ENCODE results near the gene TEAD1. TPM values are rescaled to one million over a fixed set of nuclear protein-coding genes. Genes with fewer than 3 reads are reported as not detected.

The TEAD1 gene
- total RNA-seq, 1 experiment from 2014 or later, result 106 TPM

DNA sequence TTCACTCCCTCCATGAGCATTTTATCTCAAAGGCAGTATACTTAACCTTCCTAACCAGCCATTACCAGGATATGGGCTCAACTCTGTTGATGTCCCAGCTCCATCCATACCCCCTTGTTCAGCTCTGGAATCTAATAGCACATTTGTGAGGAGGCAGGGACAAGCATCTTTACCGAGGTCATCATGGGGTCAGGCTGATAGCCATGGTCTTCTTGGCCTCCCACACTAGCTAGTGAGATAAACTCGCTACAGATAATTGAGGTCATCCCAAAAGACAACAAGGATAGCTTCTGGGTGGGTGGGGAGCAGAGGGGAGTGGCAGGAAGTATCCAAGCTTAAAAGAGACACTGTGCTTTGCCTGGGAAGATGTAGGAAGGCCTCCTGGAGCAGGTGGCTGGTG, 193.3 kb downstream of the TEAD1 start:
- no peak overlapping the region for H3K27ac ChIP-seq

DNA sequence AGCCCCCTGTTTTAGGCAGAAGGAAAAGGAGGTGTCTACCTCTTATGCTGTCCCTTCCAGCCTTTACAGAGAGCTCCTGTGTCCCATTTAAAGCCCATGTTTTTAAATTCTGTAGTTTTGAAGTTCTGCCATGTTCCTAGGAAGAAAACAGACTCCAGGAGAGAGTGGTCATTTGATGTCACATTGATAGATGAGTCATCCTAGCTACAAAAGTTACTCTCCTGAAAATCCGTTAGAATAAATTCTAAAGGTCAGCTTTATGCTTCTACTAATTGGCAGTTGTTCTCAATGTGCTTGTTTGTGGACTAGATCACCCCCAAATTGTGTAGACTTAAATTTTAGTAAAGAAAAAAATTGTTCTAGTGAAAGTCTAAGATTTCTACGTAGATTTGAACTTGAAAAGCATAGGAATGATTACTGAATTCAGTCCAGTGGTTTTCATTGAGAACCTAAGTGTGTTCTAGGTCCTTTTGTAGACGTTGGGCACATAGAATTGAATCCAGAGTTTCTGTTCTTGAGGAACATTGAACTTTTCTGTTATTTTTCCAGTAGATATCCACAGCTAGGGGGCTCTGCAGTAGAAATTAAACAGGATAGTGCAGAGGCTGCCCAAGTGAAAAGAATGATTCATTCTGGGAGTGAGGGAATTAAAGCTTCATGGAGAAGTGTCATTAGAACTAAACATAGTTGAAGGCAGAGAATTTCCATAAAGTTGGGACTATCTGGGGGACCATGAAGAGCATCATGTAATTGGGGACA, 194.3 kb downstream of the TEAD1 start:
- no peaks in the 10 kb centered on the region for H3F3A ChIP-seq (ENCODE audit: insufficient read depth, low read depth)
- H3K27ac ChIP-seq, result no peak overlapping the region
- H4K20me1 ChIP-seq (ENCODE audit: insufficient read depth), result no peaks in the 10 kb centered on the region
- no peak overlapping the region for H3K4me3 ChIP-seq
- no peaks in the 10 kb centered on the region; the same call in 1 of the 2 replicates for H3K9me2 ChIP-seq (ENCODE audit: insufficient read depth)
- POLR2A ChIA-PET (ENCODE audit: unreplicated experiment), result no interaction called here
- no peak for DNase-seq
- H3K79me2 ChIP-seq (ENCODE audit: low read depth), result no peaks in the 10 kb centered on the region; the same call in 1 of the 2 replicates
- H3K4me1 ChIP-seq (replicated peaks; ENCODE audit: insufficient read depth), result no peaks in the 10 kb centered on the region
- BruUV-seq (replicated peaks), result no TSS peak
- no peak for TF ChIP-seq EZH2 (IDR thresholded peaks at IDR 0.05; ENCODE audit: low read depth)
- TF ChIP-seq, protein P1, sequence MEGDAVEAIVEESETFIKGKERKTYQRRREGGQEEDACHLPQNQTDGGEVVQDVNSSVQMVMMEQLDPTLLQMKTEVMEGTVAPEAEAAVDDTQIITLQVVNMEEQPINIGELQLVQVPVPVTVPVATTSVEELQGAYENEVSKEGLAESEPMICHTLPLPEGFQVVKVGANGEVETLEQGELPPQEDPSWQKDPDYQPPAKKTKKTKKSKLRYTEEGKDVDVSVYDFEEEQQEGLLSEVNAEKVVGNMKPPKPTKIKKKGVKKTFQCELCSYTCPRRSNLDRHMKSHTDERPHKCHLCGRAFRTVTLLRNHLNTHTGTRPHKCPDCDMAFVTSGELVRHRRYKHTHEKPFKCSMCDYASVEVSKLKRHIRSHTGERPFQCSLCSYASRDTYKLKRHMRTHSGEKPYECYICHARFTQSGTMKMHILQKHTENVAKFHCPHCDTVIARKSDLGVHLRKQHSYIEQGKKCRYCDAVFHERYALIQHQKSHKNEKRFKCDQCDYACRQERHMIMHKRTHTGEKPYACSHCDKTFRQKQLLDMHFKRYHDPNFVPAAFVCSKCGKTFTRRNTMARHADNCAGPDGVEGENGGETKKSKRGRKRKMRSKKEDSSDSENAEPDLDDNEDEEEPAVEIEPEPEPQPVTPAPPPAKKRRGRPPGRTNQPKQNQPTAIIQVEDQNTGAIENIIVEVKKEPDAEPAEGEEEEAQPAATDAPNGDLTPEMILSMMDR (conservative IDR thresholded peaks at IDR 0.05), result peak; percentile 22; the same call in 1 of the 2 replicates
- H3K27me3 ChIP-seq (ENCODE audit: insufficient read depth, low read depth), result no peaks in the 10 kb centered on the region
- H3K9me3 ChIP-seq (ENCODE audit: insufficient read depth, low read depth), result no peaks in the 10 kb centered on the region
- H2AFZ ChIP-seq, result no peak overlapping the region
- H3K36me3 ChIP-seq (ENCODE audit: low read depth), result no peaks in the 10 kb centered on the region
- intact Hi-C loops (cut with micrococcal nuclease; ENCODE audit: unreplicated experiment), result no loop called here
- CTCF ChIA-PET, result no interaction called here
- no peak overlapping the region for H3K4me2 ChIP-seq

More for the DNA sequence above, 193.3 kb downstream of the TEAD1 start:
- intact Hi-C loops (cut with micrococcal nuclease; ENCODE audit: unreplicated experiment), result no loop called here
- Histone ChIP-seq H3F3A (ENCODE audit: insufficient read depth, low read depth) (no peaks in the 10 kb centered on the region), H2AFZ (no peak overlapping the region), H3K4me2 (no peak overlapping the region), H3K36me3 (ENCODE audit: low read depth) (no peaks in the 10 kb centered on the region), H3K4me3 (no peak overlapping the region), H3K9me3 (ENCODE audit: insufficient read depth, low read depth) (no peaks in the 10 kb centered on the region), H3K79me2 (ENCODE audit: low read depth) (no peaks in the 10 kb centered on the region; the same call in 1 of the 2 replicates), H3K4me1 (replicated peaks; ENCODE audit: insufficient read depth) (no peaks in the 10 kb centered on the region), H3K9me2 (ENCODE audit: insufficient read depth) (no peaks in the 10 kb centered on the region; the same call in 1 of the 2 replicates), H3K27me3 (ENCODE audit: insufficient read depth, low read depth) (no peaks in the 10 kb centered on the region), H4K20me1 (ENCODE audit: insufficient read depth) (no peaks in the 10 kb centered on the region)
- no TSS peak for BruUV-seq (replicated peaks)
- TF ChIP-seq EZH2 (IDR thresholded peaks at IDR 0.05; ENCODE audit: low read depth), result no peak
- TF ChIP-seq, protein P1 (conservative IDR thresholded peaks at IDR 0.05), result no peak
- POLR2A ChIA-PET (ENCODE audit: unreplicated experiment), result no interaction called here
- DNase-seq, result no peak
- CTCF ChIA-PET, result interaction anchor here (0.6 kb wide), 1 partner anchor 40 kb away, joined by 3 read pairs; no protein-coding TSS in a partner anchor

DNA sequence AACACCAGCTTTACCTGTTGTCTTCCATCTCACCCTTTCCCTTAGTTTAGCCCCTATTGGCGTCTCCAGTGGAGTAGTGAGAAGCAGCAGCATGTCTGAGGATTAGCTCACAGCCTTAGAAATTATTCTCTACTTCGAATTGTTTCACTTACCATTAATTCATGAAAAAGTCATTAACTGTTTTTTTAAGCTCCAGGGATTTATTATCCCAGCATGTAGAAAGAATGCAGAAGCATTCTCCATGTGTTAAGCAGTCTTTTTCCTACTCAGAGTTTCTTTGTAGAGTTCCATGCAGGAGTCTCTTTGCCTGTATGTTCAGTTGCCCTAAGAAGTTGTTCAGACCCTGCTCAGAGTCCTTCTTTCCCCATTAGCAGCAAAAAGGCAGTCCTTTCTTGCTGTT, 197.0 kb downstream of the TEAD1 start:
- Histone ChIP-seq H3K4me2 (no peak overlapping the region), H3K4me1 (replicated peaks; ENCODE audit: insufficient read depth) (no peaks in the 10 kb centered on the region), H3K9me2 (ENCODE audit: insufficient read depth) (no peaks in the 10 kb centered on the region; the same call in 1 of the 2 replicates), H3K36me3 (ENCODE audit: low read depth) (no peaks in the 10 kb centered on the region), H3K27me3 (ENCODE audit: insufficient read depth, low read depth) (no peaks in the 10 kb centered on the region), H3K79me2 (ENCODE audit: low read depth) (no peaks in the 10 kb centered on the region; the same call in 1 of the 2 replicates), H3K9me3 (ENCODE audit: insufficient read depth, low read depth) (no peaks in the 10 kb centered on the region), H3K4me3 (no peak overlapping the region), H2AFZ (no peak overlapping the region), H4K20me1 (ENCODE audit: insufficient read depth) (no peaks in the 10 kb centered on the region), H3K27ac (no peak overlapping the region), H3F3A (ENCODE audit: insufficient read depth, low read depth) (no peaks in the 10 kb centered on the region)
- ChIA-PET CTCF (no interaction called here), POLR2A (ENCODE audit: unreplicated experiment) (no interaction called here)
- BruUV-seq (replicated peaks), result no TSS peak
- intact Hi-C loops (cut with micrococcal nuclease; ENCODE audit: unreplicated experiment), result no loop called here
- no peak for DNase-seq
- no peak for TF ChIP-seq EZH2 (IDR thresholded peaks at IDR 0.05; ENCODE audit: low read depth)
- TF ChIP-seq, protein P1 (conservative IDR thresholded peaks at IDR 0.05), result no peak
